Coronary artery (tissue), 2 donors: ENCODE measurements around the gene DAPK1.

ENCODE experiments used
- DNase-seq: peaks from one replicate; pipeline ENCODE4 v3.0.0-alpha.2; 2017; ENCODE audit warnings: low spot score
- H3K27ac ChIP-seq, 2 donors: fragments of 200-600 bp; sonication (generic); one replicate each; pipeline ENCODE4 v1.5.1; 2016 to 2019
- H3K4me3 ChIP-seq: fragments of 200-600 bp; sonication (generic); 2 replicates; pipeline ENCODE4 v1.5.1; 2016; ENCODE audit warnings: mild to moderate bottlenecking, moderate library complexity
- CTCF ChIP-seq: fragments of 200-600 bp; sonication (generic); IDR thresholded peaks from one replicate; pipeline ENCODE4 v1.5.1; 2019; ENCODE audit warnings: antibody characterized with exemption

DAPK1 gene

GRCh38 chr9:87525546-87526303 lies 28.1 kb downstream of the DAPK1 start:
- no peak overlapping the region for H3K27ac ChIP-seq
- no peak for TF ChIP-seq CTCF
- H3K4me3 ChIP-seq = no peak overlapping the region
- no peak for DNase-seq

GRCh38 chr9:87527211-87527916 lies 29.7 kb downstream of the DAPK1 start:
- Histone ChIP-seq H3K27ac (no peak overlapping the region), H3K4me3 (no peak overlapping the region)
- DNase-seq = no peak
- TF ChIP-seq CTCF = no peak

- TF ChIP-seq CTCF = no peak
- no peak overlapping the region for H3K4me3 ChIP-seq
- H3K27ac ChIP-seq = no peak overlapping the region
- no peak for DNase-seq
Measured at GRCh38 chr9:87528969-87529368, 31.3 kb downstream of the DAPK1 start.

GRCh38 chr9:87529671-87530070 lies 32.0 kb downstream of the DAPK1 start:
- DNase-seq = no peak
- H3K4me3 ChIP-seq = no peak overlapping the region
- peak overlapping the region in 1 of 2 donors; percentile 33 for H3K27ac ChIP-seq
- TF ChIP-seq CTCF = no peak

- DNase-seq = no peak
- Histone ChIP-seq H3K27ac (no peak overlapping the region), H3K4me3 (no peak overlapping the region)
- no peak for TF ChIP-seq CTCF
Measured at GRCh38 chr9:87530716-87531115, 33.0 kb downstream of the DAPK1 start.

- no peak for TF ChIP-seq CTCF
- H3K27ac ChIP-seq = no peak overlapping the region
- no peak overlapping the region for H3K4me3 ChIP-seq
- no peak for DNase-seq
Measured at GRCh38 chr9:87531370-87532295, 34.0 kb downstream of the DAPK1 start.
